Endodermal cell (in vitro differentiated cells): ENCODE measurements around the gene RPS16. TPM values are rescaled to one million over a fixed set of nuclear protein-coding genes. Genes with fewer than 3 reads are reported as not detected.

Source experiments
- DNase-seq: peaks from one replicate; pipeline ENCODE4 v3.0.0-alpha.2; 2017
- H3K27ac ChIP-seq: 2 replicates; pipeline ENCODE4 v1.5.1; 2013; ENCODE audit warnings: mild to moderate bottlenecking, low read depth, low read length, moderate library complexity
- H3K27me3 ChIP-seq: 2 replicates; pipeline ENCODE4 v1.6.1; 2013; ENCODE audit warnings: mild to moderate bottlenecking, low read length, moderate library complexity; ENCODE audit not compliant: insufficient read depth, control insufficient read depth, poor library complexity, severe bottlenecking
- H3K36me3 ChIP-seq: 2 replicates; pipeline ENCODE4 v1.7.0; 2013; ENCODE audit warnings: mild to moderate bottlenecking, low read length, moderate library complexity; ENCODE audit not compliant: control insufficient read depth, insufficient read depth
- H3K4me1 ChIP-seq: one replicate; pipeline ENCODE4 v1.7.0; 2013; ENCODE audit warnings: low read length; ENCODE audit not compliant: control insufficient read depth, insufficient read depth
- H3K4me3 ChIP-seq: 2 replicates; pipeline ENCODE4 v1.5.1; 2013; ENCODE audit warnings: mild to moderate bottlenecking, low read length, moderate library complexity
- H3K9ac ChIP-seq: 2 replicates; pipeline ENCODE4 v1.6.1; 2013; ENCODE audit warnings: mild to moderate bottlenecking, low read length, moderate library complexity; ENCODE audit not compliant: poor library complexity, severe bottlenecking; ENCODE audit errors: extremely low read depth
- H3K9me3 ChIP-seq: 2 replicates; pipeline ENCODE4 v1.6.1; 2013; ENCODE audit warnings: mild to moderate bottlenecking, low read length, moderate library complexity; ENCODE audit not compliant: control insufficient read depth
- H3K27ac Mint-ChIP-seq: 2 replicates; pipeline ENCODE4 v1.8.0; 2020; ENCODE audit warnings: mixed read lengths
- H3K27me3 Mint-ChIP-seq: 2 replicates; pipeline ENCODE4 v1.8.0; 2021; ENCODE audit warnings: mild to moderate bottlenecking, mixed read lengths; ENCODE audit not compliant: insufficient read depth
- H3K36me3 Mint-ChIP-seq: 2 replicates; pipeline ENCODE4 v1.8.0; 2020; ENCODE audit warnings: low read depth, mixed read lengths
- H3K4me1 Mint-ChIP-seq: 2 replicates; pipeline ENCODE4 v1.8.0; 2020; ENCODE audit warnings: mixed read lengths
- H3K4me3 Mint-ChIP-seq: 2 replicates; pipeline ENCODE4 v1.8.0; 2020; ENCODE audit warnings: mild to moderate bottlenecking, moderate library complexity, mixed read lengths
- H3K9me3 Mint-ChIP-seq: 2 replicates; pipeline ENCODE4 v1.8.0; 2020; ENCODE audit warnings: mild to moderate bottlenecking, mixed read lengths
- WGBS, 2 experiments: methylation state at CpG; one replicate each; pipeline versions ENCODE4 v1.1.5 to v1.1.7; 2013; ENCODE audit warnings: missing lambda C conversion rate in 2 of 2, mixed read lengths in 1 of 2; ENCODE audit not compliant: insufficient coverage in 1 of 2, insufficient read length in 1 of 2; 5-methylcytosine and 5-hydroxymethylcytosine counted together
- total RNA-seq, 2 donors: library from RNA; stranded (reverse); fragmentation: NEBNext Ultra II Directional in 1 of 2; extraction: Animal tissue kit (Norgen Biotek cat#: 25700) in 1 of 2; gene quantifications; 2 replicates in 1 of 2; 3 replicates in 1 of 2; pipeline ENCODE4 v1.2.1, GENCODE V29; 2021
- TF ChIP-seq, protein P1 (sequence below): fragments of 200-600 bp; sonication (generic); conservative IDR thresholded peaks from 2 replicates; pipeline ENCODE4 v1.5.0; 2021; ENCODE audit warnings: antibody characterized with exemption, mild to moderate bottlenecking

Gene RPS16
- total RNA-seq, 2 donors from 2014 or later = 1,674 to 1,990 TPM

DNA sequence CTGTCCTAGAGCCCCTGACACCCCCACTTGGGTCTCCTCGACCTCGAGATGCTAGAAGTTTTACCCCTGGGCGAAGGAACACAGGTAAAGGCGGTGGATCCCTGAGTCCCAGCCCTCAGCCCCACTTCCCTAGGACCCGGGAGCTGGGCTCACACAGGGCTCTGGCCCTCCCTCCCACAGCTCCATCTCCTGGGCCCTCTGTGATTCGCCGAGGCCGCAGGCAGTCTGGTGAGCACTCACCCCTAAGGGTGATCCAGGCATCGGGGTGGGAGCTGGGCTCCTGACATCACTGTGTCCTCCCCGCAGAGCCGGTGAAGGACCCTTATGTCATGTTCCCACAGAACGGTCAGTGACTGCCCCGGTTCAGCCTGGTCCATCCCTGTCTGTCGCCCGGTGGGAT, 15.0 kb downstream of the RPS16 start:
- no peaks in the 10 kb centered on the region for H3K9me3 Mint-ChIP-seq
- H3K27me3 Mint-ChIP-seq = no peaks in the 10 kb centered on the region
- H3K36me3 Mint-ChIP-seq = peaks cover 65% of the 10 kb centered on the region
- H3K4me3 ChIP-seq = no peak overlapping the region
- peaks cover 82% of the 10 kb centered on the region for H3K36me3 ChIP-seq
- no peaks in the 10 kb centered on the region for H3K4me1 Mint-ChIP-seq
- no peak overlapping the region for H3K27ac Mint-ChIP-seq
- 91 to 100% methylated on average over 11 to 13 of the region's 15 CpGs for WGBS, 2 experiments
- no peak for DNase-seq
- H3K9me3 ChIP-seq = no peaks in the 10 kb centered on the region
- no peak overlapping the region for H3K27ac ChIP-seq
- no peak overlapping the region for H3K4me3 Mint-ChIP-seq
- H3K9ac ChIP-seq = no peak overlapping the region
- TF ChIP-seq, protein P1, sequence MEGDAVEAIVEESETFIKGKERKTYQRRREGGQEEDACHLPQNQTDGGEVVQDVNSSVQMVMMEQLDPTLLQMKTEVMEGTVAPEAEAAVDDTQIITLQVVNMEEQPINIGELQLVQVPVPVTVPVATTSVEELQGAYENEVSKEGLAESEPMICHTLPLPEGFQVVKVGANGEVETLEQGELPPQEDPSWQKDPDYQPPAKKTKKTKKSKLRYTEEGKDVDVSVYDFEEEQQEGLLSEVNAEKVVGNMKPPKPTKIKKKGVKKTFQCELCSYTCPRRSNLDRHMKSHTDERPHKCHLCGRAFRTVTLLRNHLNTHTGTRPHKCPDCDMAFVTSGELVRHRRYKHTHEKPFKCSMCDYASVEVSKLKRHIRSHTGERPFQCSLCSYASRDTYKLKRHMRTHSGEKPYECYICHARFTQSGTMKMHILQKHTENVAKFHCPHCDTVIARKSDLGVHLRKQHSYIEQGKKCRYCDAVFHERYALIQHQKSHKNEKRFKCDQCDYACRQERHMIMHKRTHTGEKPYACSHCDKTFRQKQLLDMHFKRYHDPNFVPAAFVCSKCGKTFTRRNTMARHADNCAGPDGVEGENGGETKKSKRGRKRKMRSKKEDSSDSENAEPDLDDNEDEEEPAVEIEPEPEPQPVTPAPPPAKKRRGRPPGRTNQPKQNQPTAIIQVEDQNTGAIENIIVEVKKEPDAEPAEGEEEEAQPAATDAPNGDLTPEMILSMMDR = no peak
- H3K4me1 ChIP-seq = no peaks in the 10 kb centered on the region
- H3K27me3 ChIP-seq = no peaks in the 10 kb centered on the region

DNA sequence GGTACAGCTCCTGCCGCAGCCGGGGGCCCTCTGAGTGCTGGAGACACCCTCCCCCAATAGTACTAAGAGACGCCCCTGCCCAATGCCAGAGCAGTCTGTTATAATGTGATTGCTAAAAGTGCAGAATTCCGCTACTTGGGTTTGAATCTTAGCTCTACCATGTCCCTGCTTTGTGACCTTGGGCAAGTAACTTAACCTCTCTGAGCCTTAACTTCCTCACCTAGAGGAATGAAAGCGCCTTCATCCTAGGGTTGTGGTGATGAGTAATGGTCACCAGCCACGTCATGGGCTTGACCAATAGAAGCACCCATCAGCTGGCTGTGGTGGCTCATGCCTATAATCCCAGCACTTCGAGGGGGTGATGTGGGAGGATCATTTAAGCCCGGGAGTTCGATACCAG, 16.7 kb downstream of the RPS16 start:
- Histone ChIP-seq H3K9ac (no peak overlapping the region), H3K4me3 (no peak overlapping the region), H3K36me3 (peaks cover 79% of the 10 kb centered on the region), H3K27me3 (no peaks in the 10 kb centered on the region), H3K4me1 (peaks cover 6% of the 10 kb centered on the region), H3K9me3 (no peaks in the 10 kb centered on the region), H3K27ac (no peak overlapping the region)
- DNase-seq = no peak
- Mint-ChIP-seq H3K9me3 (no peaks in the 10 kb centered on the region), H3K36me3 (peaks cover 67% of the 10 kb centered on the region), H3K27ac (no peak overlapping the region), H3K27me3 (no peaks in the 10 kb centered on the region), H3K4me1 (peaks cover 12% of the 10 kb centered on the region), H3K4me3 (no peak overlapping the region)
- TF ChIP-seq, protein P1 = no peak
- WGBS, 2 experiments = 85 to 90% methylated on average over 6 to 9 of the region's 9 CpGs

DNA sequence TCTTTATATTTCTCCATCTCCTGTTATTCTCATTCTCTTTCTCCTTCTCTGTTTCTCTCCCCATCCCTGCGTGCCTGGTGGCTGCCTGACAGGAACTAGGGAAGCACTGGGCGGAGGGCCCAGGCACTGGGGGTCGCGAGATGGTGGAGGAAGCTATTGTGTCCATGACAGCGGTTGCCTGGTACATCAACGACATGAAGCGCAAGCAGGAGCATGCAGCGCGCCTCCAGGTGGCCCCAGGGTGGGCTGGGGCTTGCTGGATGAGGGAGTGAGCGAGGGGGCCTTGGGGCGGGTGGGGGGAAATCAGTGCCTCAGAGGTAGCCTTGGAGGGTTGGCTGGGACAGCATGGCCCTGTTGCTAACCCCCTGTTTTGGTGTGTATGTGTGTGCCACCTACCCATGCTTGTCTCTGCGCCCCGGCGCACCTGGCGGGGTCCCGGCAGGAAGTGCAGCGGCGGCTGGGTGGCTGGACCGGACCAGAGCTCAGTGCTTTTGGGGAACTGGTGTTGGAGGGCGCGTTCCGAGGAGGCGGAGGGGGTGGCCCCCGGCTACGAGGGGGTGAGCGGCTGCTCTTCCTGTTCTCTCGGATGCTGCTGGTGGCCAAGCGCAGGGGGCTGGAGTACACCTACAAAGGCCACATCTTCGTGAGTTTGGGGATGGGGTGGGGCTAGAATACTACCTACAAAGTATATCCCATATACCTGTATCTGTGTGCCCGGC, 18.1 kb downstream of the RPS16 start:
- Histone ChIP-seq H3K9me3 (no peaks in the 10 kb centered on the region), H3K4me3 (no peak overlapping the region), H3K4me1 (peaks cover 6% of the 10 kb centered on the region), H3K36me3 (peaks cover 66% of the 10 kb centered on the region), H3K27ac (no peak overlapping the region), H3K27me3 (no peaks in the 10 kb centered on the region), H3K9ac (no peak overlapping the region)
- H3K9me3 Mint-ChIP-seq = no peaks in the 10 kb centered on the region
- DNase-seq = no peak
- H3K4me3 Mint-ChIP-seq = no peak overlapping the region
- H3K36me3 Mint-ChIP-seq = peaks cover 62% of the 10 kb centered on the region
- H3K4me1 Mint-ChIP-seq = peaks cover 13% of the 10 kb centered on the region
- H3K27me3 Mint-ChIP-seq = no peaks in the 10 kb centered on the region
- H3K27ac Mint-ChIP-seq = no peak overlapping the region
- 97 to 100% methylated on average over 4 to 29 of the region's 30 CpGs for WGBS, 2 experiments
- TF ChIP-seq, protein P1 = no peak
